ENCODE measurements around the gene OLFML2A.

DNA sequence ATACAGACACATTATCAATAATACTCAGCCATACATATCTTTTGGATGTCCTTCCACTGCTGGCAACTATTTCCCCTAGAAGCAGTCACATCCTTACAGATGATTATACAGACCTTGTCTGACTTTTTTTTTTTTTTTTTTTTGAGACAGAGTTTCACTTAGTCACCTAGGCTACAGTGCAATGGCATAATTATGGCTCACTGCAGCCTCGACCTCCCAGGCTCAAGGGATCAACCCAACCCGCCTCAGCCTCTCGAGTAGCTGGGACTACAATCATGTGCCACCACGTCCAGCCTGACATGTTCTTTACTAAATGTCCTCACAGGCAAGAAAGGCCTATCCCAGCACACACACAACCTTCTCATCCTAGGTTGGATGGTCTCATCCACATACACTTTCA, 29.9 kb upstream of the OLFML2A start:
- TF ChIP-seq POLR2AphosphoS5 (IDR thresholded peaks at IDR 0.05; ENCODE audit: low read depth, low read length) (no peak), POLR2A (IDR thresholded peaks at IDR 0.05; ENCODE audit: low read depth, low read length) (no peak), TAF1 (IDR thresholded peaks at IDR 0.05; ENCODE audit: borderline replicate concordance, low read depth, low read length) (no peak)

All from GM12892 (cell line).